Epithelial cell of prostate (primary cell): ENCODE data around the gene PRDX5.
"Not testable (repeated sequence)": the region's sequence is repeated elsewhere in the genome, so short reads cannot be mapped to it uniquely, and the experiment has no call there.

ENCODE experiments used
- DNase-seq: peaks from one replicate; pipeline ENCODE4 v3.0.0-alpha.2; 2011; ENCODE audit warnings: low read depth, low spot score
- H3K27ac ChIP-seq: fragments of 450-650 bp; 2 replicates; pipeline ENCODE4 v1.5.1; 2017; ENCODE audit warnings: mild to moderate bottlenecking

The PRDX5 gene

DNA sequence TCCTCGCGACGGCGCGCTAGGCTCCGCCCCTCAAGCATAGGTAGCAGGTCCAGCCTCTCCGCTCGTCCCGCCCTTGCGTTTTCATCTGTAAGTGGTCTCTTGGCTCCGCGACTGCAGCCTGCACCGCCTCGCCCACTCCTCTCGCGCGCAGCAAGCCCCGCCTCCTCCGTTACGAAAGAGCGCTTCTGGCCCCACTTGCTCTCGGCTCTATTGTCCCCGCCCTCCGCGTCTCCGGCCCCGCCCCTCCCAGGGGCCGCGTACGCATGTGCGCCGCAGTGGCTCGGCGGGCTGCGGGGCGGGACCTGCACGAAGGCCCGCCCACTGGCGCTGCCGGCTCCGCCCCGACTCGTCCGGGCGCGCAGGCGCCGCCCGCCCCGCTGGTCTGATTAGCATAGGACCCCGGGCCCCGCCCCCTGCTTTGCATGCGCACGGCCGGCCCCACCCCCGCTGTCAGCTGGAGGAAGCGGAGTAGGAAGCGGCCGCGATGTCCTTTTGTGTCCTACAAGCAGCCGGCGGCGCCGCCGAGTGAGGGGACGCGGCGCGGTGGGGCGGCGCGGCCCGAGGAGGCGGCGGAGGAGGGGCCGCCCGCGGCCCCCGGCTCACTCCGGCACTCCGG, 12.7 kb upstream of the PRDX5 start, which contains the start of gene ESRRA:
Gene ESRRA, plus strand, starts transcription at position 450 of the 616 bp plus-strand sequence. CDS start 1,656 bp downstream, outside the sequence.
- H3K27ac ChIP-seq, result peak within 1 kb of the TSS; percentile 74
- DNase-seq, result peak; percentile 82

DNA sequence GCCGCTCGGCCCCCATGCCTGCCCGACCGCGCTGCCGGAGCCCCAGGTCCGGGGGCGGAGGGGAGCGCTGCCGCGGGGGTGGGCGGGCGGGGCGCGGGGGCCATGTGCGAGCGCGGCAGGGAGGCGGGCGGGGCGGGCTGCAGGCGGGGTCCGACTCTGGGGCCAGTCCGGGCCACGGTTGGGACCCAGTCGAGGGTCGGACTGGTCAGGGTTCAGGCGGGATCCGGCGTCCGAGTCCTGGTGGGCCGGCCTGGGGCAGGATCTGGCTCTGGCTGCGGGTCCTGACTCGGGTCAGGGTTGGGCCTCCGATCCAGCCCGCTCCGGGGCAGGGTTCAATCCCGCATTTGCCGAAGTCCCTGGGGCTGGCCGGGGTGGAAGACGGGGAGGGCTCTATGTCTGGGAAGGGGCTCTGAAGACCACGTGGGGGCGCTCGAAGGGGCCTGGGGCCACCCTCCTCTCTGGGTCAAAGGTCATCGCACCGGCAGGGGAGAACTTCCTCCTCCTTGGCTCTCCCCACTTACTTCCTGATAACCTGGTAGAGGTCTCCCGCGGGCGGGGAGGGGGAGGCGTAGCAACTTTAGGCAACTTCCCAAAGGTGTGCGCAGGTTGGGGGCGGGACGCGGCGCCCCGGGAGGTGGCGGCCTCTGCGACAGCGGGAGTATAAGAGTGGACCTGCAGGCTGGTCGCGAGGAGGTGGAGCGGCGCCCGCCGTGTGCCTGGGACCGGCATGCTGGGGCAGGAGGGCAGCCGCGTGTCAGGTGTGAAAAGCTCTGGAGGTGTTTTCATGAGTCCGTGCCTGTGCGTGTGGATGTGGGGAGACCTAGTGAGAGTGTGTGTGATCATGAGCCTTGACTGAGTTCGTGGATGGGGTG, 12.0 kb upstream of the PRDX5 start:
- DNase-seq, result no peak
- peak overlapping the region; percentile 74 for H3K27ac ChIP-seq

DNA sequence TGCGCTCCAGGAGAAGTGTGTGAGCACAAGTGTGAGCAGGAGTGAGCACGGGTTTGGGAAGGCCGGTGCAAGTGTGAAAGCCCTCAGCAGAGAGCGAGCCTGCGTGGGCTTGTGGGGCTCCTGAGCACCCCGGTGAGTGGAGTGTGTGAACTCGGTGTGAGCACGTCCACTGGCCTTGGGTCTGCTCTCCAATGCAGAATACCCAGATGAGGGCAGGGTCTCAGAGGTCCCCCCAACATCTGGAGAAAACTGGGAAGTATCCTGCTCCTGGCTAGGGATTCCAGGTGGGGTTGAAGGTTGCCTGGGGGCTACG, 11.4 kb upstream of the PRDX5 start:
- no peak for DNase-seq
- H3K27ac ChIP-seq, result peak overlapping the region; percentile 74

DNA sequence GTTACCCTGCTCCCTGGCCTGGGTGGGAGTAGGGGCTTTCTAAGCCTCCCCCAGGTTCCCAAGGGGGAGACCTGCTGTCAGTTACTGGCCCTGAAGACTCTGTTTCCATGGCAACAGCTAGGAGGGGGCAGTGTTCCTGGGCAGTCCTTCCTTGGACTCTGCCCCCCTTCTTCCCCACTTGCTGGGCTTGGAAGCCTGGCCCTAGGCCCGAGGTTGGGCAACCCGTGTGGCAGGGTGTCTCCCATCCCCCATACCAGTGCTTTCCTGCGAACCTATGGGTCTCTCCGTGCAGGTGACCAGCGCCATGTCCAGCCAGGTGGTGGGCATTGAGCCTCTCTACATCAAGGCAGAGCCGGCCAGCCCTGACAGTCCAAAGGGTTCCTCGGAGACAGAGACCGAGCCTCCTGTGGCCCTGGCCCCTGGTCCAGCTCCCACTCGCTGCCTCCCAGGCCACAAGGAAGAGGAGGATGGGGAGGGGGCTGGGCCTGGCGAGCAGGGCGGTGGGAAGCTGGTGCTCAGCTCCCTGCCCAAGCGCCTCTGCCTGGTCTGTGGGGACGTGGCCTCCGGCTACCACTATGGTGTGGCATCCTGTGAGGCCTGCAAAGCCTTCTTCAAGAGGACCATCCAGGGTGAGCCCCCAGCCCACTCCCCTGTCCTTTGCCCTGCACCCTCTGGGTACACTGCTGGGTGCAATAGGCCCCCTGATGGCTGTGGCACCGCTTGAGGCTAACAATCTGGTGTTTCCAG, 10.9 kb upstream of the PRDX5 start:
- DNase-seq, result no peak
- H3K27ac ChIP-seq, result peak overlapping the region; percentile 74

DNA sequence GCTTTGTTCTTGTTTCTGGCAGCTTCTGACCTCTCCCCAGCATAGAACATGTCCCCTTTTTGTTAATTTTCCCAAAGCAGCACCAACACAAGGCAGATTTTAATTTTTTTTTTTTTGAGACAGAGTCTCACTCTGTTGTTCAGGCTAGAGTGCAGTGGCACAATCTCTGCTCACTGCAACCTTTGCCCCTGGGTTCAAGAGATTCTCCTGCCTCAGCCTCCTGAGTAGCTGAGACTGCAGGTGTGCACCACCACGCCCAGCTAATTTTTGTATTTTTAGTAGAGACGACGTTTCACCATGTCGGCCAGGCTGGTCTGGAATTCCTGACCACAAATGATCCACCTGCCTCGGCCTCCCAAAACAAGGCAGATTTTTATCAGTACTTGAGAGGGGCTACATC, 10.1 kb upstream of the PRDX5 start:
- not testable (repeated sequence) for DNase-seq, H3K27ac ChIP-seq

DNA sequence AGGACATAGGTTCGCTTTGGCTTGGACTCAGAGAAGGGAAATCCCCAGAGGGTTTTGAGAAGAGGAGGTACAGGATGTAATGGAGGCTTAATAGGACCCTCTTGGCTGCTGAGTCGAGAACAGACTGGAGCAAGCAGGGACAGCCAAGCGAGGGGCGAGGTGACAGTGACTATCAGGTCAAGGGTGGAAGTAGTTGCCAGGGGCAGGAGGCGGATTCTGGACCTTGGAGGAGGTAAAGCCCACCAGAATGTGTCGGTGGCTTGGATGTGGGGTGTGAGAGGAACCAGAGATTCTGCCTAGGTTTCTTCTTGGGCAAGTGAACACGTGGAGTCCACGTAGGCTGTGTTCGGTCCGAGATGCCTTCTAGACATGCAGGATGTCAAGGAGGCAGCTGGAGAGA, 5.0 kb upstream of the PRDX5 start:
- no peak for DNase-seq
- no peak overlapping the region for H3K27ac ChIP-seq

DNA sequence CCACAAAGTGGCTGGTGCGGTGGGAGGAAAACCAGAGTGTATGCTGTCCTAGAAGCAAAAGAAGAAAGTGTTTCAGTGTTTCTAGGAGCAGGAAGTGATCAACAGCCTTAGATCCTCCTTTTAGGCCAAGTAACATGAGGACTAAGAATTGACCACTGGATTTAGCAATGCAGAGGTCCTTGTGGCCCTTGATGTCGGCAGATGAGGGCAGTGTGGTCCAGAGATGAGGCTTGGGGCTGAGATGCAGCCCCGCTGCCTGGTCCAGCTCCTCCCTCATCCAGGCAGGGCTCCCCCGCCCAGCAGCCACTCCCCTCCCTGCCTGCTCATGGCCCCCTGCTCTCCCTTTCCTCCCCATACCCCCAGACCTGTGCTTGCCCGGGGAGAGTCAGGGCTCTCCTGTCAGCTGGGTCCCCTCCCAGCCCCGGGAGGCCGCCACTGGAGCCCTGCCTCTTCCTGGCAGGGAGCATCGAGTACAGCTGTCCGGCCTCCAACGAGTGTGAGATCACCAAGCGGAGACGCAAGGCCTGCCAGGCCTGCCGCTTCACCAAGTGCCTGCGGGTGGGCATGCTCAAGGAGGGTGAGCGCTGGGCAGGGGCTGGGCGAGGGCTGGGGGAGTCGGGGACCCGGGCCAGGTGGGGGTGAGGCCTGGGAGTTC, 4.3 kb upstream of the PRDX5 start:
- no peak for DNase-seq
- no peak overlapping the region for H3K27ac ChIP-seq

DNA sequence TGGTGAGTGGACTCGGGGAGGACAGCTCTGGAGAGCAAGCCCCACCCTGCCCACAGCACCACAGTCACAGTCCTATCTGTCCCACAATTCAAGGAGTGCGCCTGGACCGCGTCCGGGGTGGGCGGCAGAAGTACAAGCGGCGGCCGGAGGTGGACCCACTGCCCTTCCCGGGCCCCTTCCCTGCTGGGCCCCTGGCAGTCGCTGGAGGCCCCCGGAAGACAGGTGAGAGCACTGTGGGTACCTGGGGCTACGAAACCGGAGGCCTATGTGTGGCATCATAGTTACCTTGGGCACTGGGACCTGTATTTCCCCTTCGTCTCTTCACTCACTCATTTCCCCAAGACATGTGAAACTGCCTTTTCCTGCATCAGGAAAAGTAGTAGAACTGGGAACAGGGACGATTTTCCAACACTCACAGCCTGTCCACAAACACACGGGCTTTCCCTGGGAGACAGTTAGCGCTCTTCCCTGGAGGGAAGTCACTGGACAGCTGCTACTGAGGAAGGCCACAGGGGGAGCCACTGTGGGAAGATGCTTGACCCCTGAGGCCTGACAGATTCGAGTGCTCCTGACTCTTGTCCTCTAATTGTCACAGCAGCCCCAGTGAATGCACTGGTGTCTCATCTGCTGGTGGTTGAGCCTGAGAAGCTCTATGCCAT, 3.6 kb upstream of the PRDX5 start:
- no peak for DNase-seq
- no peak overlapping the region for H3K27ac ChIP-seq

DNA sequence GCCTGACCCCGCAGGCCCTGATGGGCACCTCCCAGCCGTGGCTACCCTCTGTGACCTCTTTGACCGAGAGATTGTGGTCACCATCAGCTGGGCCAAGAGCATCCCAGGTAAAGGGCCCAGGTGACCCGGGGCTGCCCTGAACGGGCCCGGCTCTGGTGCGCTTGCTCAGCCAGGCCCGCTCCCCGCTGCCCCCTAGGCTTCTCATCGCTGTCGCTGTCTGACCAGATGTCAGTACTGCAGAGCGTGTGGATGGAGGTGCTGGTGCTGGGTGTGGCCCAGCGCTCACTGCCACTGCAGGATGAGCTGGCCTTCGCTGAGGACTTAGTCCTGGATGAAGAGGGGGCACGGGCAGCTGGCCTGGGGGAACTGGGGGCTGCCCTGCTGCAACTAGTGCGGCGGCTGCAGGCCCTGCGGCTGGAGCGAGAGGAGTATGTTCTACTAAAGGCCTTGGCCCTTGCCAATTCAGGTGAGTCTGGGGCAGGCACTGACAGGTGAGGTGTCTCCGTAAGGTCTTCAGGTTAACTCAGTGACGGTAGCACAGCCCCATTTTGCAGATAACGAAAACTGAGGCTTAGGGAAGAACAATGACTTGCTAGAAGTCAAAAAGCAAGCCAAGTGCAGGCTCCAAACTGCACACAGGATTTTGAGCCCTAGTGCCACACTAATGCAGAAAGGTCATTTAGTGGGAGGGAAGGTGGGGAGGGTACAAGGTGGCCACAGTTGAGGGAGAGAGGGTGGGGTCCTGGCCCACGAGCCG, 2.9 kb upstream of the PRDX5 start:
- DNase-seq, result no peak
- no peak overlapping the region for H3K27ac ChIP-seq

DNA sequence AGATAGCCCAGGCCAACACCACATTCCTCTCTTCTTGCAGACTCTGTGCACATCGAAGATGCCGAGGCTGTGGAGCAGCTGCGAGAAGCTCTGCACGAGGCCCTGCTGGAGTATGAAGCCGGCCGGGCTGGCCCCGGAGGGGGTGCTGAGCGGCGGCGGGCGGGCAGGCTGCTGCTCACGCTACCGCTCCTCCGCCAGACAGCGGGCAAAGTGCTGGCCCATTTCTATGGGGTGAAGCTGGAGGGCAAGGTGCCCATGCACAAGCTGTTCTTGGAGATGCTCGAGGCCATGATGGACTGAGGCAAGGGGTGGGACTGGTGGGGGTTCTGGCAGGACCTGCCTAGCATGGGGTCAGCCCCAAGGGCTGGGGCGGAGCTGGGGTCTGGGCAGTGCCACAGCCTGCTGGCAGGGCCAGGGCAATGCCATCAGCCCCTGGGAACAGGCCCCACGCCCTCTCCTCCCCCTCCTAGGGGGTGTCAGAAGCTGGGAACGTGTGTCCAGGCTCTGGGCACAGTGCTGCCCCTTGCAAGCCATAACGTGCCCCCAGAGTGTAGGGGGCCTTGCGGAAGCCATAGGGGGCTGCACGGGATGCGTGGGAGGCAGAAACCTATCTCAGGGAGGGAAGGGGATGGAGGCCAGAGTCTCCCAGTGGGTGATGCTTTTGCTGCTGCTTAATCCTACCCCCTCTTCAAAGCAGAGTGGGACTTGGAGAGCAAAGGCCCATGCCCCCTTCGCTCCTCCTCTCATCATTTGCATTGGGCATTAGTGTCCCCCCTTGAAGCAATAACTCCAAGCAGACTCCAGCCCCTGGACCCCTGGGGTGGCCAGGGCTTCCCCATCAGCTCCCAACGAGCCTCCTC, 2.0 kb upstream of the PRDX5 start:
- DNase-seq, result not testable (repeated sequence)
- H3K27ac ChIP-seq, result peak overlapping the region; percentile 98

DNA sequence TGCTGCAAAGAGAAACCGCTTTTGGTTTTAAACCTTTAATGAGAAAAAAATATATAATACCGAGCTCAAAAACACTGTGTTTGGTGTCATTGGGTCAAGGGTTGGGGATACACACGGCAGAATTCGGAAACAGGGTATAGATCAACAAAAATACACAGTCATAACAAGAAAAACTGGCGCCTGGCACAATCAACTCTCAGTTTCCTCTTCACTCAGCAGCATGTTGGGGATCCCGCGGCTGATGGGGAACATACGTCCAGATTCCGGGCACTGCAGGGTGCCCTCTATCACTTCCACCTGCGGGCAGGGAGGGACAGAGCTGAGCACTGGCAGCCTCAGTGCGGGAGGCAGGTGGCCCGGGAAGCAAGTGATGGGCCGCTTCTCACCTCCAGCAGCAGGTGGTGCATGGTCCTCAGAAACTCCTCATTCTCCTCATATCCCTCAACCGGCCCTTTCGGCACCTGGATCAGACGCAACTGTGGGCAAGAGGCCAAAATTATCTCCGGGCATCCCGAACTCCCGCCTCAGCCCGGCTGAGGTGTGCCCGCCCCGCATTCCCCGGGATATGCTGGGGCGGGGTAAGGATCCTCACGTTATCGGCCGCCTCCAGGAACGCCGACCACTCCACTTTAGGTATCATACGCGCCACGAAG, 1.1 kb upstream of the PRDX5 start:
- peak overlapping the region; percentile 98 for H3K27ac ChIP-seq
- DNase-seq, result no peak

DNA sequence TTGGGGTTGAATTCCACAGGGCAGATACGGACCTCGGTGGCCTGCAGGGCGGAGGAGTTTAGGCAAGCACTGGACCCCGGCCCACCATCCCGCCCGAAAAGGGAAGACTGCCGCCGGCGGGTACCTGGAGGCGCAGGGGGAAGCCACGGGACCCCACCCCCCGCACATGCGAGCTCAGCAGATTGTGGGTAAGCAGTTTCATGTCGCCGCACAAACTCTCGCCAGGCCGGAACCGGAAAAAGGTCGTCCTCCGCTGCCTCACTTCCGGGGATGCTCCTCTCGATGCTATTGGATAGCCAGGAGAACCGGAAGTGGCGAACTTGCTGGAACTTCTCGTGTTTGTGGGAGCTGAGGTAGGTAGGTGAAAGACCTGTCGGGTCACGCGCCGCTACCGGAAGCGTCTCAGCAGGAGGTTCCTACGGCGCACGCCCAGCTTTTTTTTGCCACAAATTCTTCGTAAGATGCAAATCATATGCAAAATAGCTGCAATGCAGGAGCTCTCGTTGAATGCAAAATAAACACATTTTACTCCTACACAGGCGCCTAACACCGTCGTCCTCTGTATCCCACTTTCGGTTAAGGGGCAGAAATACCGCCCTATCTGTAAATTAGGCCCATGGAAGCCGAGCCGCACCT, 478 bp upstream of the PRDX5 start, which contains the start of gene TRMT112:
Gene TRMT112, minus strand, starts transcription at position 235 of the 636 bp plus-strand sequence. Its CDS starts 33 bp downstream, at position 202.
- DNase-seq, result peak; percentile 99
- H3K27ac ChIP-seq, result peak within 1 kb of the TSS; percentile 98

DNA sequence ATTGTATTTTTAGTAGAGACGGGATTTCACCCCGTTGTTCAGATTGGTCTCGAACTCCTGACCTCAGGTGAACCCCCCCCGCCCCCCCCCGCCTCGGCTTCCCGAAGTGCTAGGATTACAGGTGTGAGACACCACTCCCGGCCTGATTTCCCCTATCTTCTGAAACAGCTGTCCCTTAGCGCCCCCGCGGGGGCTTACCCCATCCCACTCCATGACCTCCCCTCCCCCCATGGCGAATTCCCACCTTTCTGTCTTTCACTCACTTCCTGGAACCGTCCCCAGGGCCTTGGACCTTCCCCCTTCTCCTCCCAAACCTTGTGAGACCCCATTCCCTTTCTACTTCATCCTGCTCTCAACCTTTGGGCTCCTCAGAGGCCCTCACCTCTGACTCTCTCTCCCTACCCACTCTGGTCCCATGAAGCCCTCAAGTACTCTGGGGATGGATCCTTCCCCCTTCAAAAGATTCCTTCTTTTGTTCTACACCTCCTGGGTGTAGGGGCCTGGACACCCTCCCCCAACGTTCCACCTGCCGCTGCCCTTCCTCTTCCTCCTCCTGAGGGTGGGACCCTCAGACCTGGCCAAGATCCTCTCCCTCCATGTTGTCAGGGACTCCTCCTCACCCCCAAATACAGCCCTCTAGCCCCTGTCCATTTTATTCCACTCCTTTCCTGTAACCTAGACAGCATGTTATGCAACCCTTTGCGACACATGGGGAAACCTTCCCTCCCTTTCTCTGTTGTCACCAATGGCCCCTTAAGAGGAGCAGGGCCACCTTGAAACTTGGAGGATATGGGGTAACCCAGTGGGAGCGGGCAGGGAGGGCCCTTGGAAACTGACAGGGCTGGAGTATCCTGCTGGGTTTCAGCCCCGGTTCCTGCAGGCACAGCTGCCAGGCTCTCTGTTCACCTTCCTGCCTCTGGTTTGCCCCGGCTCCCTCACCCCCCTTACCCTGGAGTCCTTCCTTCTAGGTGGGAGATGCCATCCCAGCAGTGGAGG, 1.1 kb downstream of the PRDX5 start:
- DNase-seq, result no peak
- peak overlapping the region; percentile 98 for H3K27ac ChIP-seq

DNA sequence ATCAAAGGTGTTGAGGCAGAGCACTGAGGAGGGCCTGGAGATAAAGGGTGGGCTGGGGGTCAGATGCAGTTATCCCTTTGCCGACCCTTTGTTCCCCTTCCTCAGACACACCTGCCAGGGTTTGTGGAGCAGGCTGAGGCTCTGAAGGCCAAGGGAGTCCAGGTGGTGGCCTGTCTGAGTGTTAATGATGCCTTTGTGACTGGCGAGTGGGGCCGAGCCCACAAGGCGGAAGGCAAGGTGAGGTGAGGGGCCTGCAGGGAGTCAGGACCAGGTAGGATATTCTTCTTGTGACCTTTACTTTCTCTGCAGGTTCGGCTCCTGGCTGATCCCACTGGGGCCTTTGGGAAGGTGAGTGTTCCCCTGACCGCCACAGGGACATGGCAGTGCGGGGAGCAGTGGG, 2.6 kb downstream of the PRDX5 start:
- DNase-seq, result no peak
- peak overlapping the region; percentile 98 for H3K27ac ChIP-seq

DNA sequence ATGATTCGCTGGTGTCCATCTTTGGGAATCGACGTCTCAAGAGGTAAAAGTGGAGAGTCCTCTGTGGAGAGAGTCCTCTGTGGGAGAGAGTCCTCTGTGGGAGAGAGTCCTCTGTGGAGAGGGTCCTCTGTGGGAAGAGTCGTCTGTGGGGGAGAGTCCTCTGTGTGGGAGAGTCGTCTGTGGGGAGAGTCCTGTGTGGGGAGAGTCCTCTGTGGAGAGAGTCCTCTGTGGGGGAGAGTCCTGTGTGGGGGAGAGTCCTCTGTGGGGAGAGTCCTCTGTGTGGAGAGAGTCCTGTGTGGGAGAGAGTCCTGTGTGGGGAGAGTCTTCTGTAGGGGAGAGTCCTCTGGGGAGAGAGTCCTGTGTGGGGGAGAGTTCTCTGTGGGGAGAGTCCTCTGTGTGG, 3.1 kb downstream of the PRDX5 start:
- peak overlapping the region; percentile 98 for H3K27ac ChIP-seq
- DNase-seq, result no peak

DNA sequence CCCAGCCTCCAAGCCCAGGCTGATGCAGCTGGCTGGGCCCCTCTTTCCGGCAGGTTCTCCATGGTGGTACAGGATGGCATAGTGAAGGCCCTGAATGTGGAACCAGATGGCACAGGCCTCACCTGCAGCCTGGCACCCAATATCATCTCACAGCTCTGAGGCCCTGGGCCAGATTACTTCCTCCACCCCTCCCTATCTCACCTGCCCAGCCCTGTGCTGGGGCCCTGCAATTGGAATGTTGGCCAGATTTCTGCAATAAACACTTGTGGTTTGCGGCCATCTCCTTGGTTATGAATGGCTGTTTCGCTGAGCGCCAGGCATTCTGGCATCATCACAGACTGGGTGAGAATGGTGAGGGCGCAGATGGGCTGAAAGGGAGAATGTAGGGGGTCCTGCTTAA, 3.6 kb downstream of the PRDX5 start:
- peak overlapping the region; percentile 98 for H3K27ac ChIP-seq
- DNase-seq, result peak; percentile 72
